DOHH2 (cell line): Measurements from ENCODE around the gene WWP2.

Source experiments
- CTCF ChIP-seq: fragments of 200-600 bp; sonication (generic); IDR thresholded peaks from one replicate; pipeline ENCODE4 v1.5.1; 2014; ENCODE audit warnings: antibody characterized with exemption, mild to moderate bottlenecking, low read depth, low read length; ENCODE audit not compliant: poor library complexity, severe bottlenecking
- EZH2phosphoT487 ChIP-seq: fragments of 200-600 bp; sonication (generic); IDR thresholded peaks from 2 replicates; pipeline ENCODE4 v1.6.1; 2017; ENCODE audit warnings: borderline replicate concordance, mild to moderate bottlenecking, antibody characterized with exemption, low read length, moderate library complexity, mixed read lengths

- TF ChIP-seq CTCF (no peak), EZH2phosphoT487 (no peak)
Measured at GRCh38 chr16:69926241-69926640, 164.1 kb downstream of the WWP2 start.
